NCI-H2107 (cell line): Measurements from ENCODE around the gene TBC1D16.

Experiments used
- DNase-seq: peaks from one replicate; lab custom pipeline; 2025; lab: John Stamatoyannopoulos, UW

TBC1D16 gene

GRCh38 chr17:79883202-79883601 is 152.5 kb downstream of the TBC1D16 start:
- DNase-seq, result no peak
